ENCODE data around the gene TP53.
A peak's percentile ranks its signal among the peaks of the same experiment; 100 is the strongest.

Gene TP53

DNA sequence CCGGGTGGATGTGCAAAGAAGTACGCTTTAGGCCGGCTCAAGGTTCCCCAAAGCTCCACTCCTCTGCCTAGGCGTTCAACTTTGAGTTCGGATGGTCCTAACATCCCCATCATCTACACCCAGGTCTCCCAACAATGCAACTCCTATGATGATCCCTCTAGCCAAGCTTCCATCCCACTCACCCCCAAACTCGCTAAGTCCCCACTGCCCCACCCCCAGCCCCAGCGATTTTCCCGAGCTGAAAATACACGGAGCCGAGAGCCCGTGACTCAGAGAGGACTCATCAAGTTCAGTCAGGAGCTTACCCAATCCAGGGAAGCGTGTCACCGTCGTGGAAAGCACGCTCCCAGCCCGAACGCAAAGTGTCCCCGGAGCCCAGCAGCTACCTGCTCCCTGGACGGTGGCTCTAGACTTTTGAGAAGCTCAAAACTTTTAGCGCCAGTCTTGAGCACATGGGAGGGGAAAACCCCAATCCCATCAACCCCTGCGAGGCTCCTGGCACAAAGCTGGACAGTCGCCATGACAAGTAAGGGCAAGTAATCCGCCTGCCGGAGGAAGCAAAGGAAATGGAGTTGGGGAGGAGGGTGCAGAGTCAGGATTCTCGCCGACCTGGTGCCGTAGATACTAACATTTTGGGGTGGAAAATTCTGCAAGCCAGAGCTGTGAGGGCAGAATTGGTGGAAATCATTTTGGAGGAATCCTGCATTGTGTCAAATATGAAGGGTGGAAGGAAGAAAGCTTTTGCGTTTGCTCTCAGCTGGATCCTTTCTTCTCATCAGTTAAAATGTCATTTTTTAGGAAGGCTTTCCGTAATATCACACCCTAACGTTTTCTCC, at the start of gene TP53:
TSS of gene TP53 (minus strand) at position 419 of the 836 bp plus-strand sequence. CDS start 10,896 bp downstream, outside the sequence.
- Histone ChIP-seq H3K4me3 (ENCODE audit: low read depth, low read length) (peak within 1 kb of the TSS; percentile 97), H3K9ac (ENCODE audit: low read depth, low read length) (peak within 1 kb of the TSS; percentile 98), H3K36me3 (ENCODE audit: control insufficient read depth, insufficient read depth, low read length) (peaks cover 26% of the 10 kb centered on the region), H3K9me3 (ENCODE audit: control insufficient read depth, insufficient read depth, low read length) (no peaks in the 10 kb centered on the region), H3K27me3 (ENCODE audit: control insufficient read depth, insufficient read depth, low read length) (no peaks in the 10 kb centered on the region), H3K4me1 (ENCODE audit: control insufficient read depth, insufficient read depth, low read length) (peaks cover 14% of the 10 kb centered on the region), H3K27ac (ENCODE audit: low read depth, low read length) (peak within 1 kb of the TSS; percentile 99)

GRCh38 chr17:7732981-7733539, 45.8 kb upstream of the TP53 start:
- no peak overlapping the region for H3K4me3 ChIP-seq (ENCODE audit: low read depth, low read length)
- H3K36me3 ChIP-seq (ENCODE audit: control insufficient read depth, insufficient read depth, low read length): no peaks in the 10 kb centered on the region
- H3K4me1 ChIP-seq (ENCODE audit: control insufficient read depth, insufficient read depth, low read length): no peaks in the 10 kb centered on the region
- no peaks in the 10 kb centered on the region for H3K9me3 ChIP-seq (ENCODE audit: control insufficient read depth, insufficient read depth, low read length)
- no peak overlapping the region for H3K27ac ChIP-seq (ENCODE audit: low read depth, low read length)
- no peaks in the 10 kb centered on the region; the same call in 1 of the 2 replicates for H3K27me3 ChIP-seq (ENCODE audit: control insufficient read depth, insufficient read depth, low read length)
- H3K9ac ChIP-seq (ENCODE audit: low read depth, low read length): no peak overlapping the region

DNA sequence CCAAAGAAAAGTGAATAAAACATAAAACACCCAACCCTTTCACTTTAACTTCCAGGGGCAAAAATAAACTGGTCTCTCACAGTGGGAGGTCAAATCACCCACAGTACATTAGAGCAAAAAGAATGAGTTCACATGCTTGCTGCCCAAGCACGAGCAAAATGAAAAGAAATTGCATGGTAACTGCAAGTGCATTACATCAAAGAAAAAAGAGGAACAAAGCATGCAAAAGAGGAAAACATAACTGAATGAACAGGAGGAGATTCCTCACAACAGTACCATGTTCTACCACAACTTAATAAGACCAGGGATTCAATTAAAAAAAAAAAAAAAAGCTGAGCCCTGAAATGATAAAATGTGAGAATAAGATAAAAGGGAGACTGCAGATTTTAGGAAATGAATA, 42.5 kb upstream of the TP53 start:
- H3K9ac ChIP-seq (ENCODE audit: low read depth, low read length): no peak overlapping the region
- H3K36me3 ChIP-seq (ENCODE audit: control insufficient read depth, insufficient read depth, low read length): no peaks in the 10 kb centered on the region
- no peak overlapping the region for H3K4me3 ChIP-seq (ENCODE audit: low read depth, low read length)
- H3K4me1 ChIP-seq (ENCODE audit: control insufficient read depth, insufficient read depth, low read length): no peaks in the 10 kb centered on the region
- H3K27ac ChIP-seq (ENCODE audit: low read depth, low read length): no peak overlapping the region
- H3K27me3 ChIP-seq (ENCODE audit: control insufficient read depth, insufficient read depth, low read length): no peaks in the 10 kb centered on the region
- no peaks in the 10 kb centered on the region for H3K9me3 ChIP-seq (ENCODE audit: control insufficient read depth, insufficient read depth, low read length)

GRCh38 chr17:7727886-7728285, 40.6 kb upstream of the TP53 start:
- Histone ChIP-seq H3K9me3 (ENCODE audit: control insufficient read depth, insufficient read depth, low read length) (no peaks in the 10 kb centered on the region), H3K27ac (ENCODE audit: low read depth, low read length) (no peak overlapping the region), H3K4me3 (ENCODE audit: low read depth, low read length) (no peak overlapping the region), H3K27me3 (ENCODE audit: control insufficient read depth, insufficient read depth, low read length) (no peaks in the 10 kb centered on the region), H3K4me1 (ENCODE audit: control insufficient read depth, insufficient read depth, low read length) (no peaks in the 10 kb centered on the region), H3K36me3 (ENCODE audit: control insufficient read depth, insufficient read depth, low read length) (no peaks in the 10 kb centered on the region), H3K9ac (ENCODE audit: low read depth, low read length) (no peak overlapping the region)

DNA sequence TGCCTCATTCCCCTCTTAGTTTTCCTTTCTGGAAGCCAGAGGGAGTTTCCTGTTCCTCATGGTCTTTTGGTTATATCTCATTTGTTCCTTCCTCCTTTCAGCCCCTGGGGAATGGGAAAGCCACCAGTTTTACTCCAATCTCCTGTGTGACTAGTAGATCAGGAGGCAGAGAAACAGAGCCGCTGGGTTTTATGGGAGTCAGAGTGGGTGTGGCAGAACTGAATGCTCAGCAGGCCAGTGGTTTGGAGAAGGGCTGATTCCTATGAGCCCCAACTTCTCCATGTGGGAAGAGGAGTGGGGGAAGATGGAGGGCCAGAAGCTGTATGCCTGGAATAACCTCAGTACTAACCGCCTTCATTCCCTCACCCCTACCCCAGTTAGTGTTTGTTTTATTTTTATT, 34.3 kb upstream of the TP53 start:
- H3K4me1 ChIP-seq (ENCODE audit: control insufficient read depth, insufficient read depth, low read length): peaks cover 10% of the 10 kb centered on the region
- H3K4me3 ChIP-seq (ENCODE audit: low read depth, low read length): no peak overlapping the region
- H3K9me3 ChIP-seq (ENCODE audit: control insufficient read depth, insufficient read depth, low read length): no peaks in the 10 kb centered on the region
- peaks cover 17% of the 10 kb centered on the region for H3K27me3 ChIP-seq (ENCODE audit: control insufficient read depth, insufficient read depth, low read length)
- H3K27ac ChIP-seq (ENCODE audit: low read depth, low read length): no peak overlapping the region
- H3K9ac ChIP-seq (ENCODE audit: low read depth, low read length): no peak overlapping the region
- no peaks in the 10 kb centered on the region for H3K36me3 ChIP-seq (ENCODE audit: control insufficient read depth, insufficient read depth, low read length)

GRCh38 chr17:7720125-7720524, 32.8 kb upstream of the TP53 start:
- Histone ChIP-seq H3K36me3 (ENCODE audit: control insufficient read depth, insufficient read depth, low read length) (no peaks in the 10 kb centered on the region), H3K27me3 (ENCODE audit: control insufficient read depth, insufficient read depth, low read length) (peaks cover 17% of the 10 kb centered on the region), H3K9me3 (ENCODE audit: control insufficient read depth, insufficient read depth, low read length) (no peaks in the 10 kb centered on the region)

GRCh38 chr17:7719661-7720060, 32.4 kb upstream of the TP53 start:
- H3K9ac ChIP-seq (ENCODE audit: low read depth, low read length): no peak overlapping the region
- no peak overlapping the region for H3K27ac ChIP-seq (ENCODE audit: low read depth, low read length)
- peaks cover 19% of the 10 kb centered on the region for H3K4me1 ChIP-seq (ENCODE audit: control insufficient read depth, insufficient read depth, low read length)
- H3K4me3 ChIP-seq (ENCODE audit: low read depth, low read length): no peak overlapping the region
- H3K27me3 ChIP-seq (ENCODE audit: control insufficient read depth, insufficient read depth, low read length): peaks cover 17% of the 10 kb centered on the region
- no peaks in the 10 kb centered on the region for H3K9me3 ChIP-seq (ENCODE audit: control insufficient read depth, insufficient read depth, low read length)
- no peaks in the 10 kb centered on the region for H3K36me3 ChIP-seq (ENCODE audit: control insufficient read depth, insufficient read depth, low read length)

More at GRCh38 chr17:7720125-7720524, 32.8 kb upstream of the TP53 start:
- H3K27ac ChIP-seq (ENCODE audit: low read depth, low read length): no peak overlapping the region
- H3K4me1 ChIP-seq (ENCODE audit: control insufficient read depth, insufficient read depth, low read length): peaks cover 19% of the 10 kb centered on the region
- no peak overlapping the region for H3K4me3 ChIP-seq (ENCODE audit: low read depth, low read length)
- H3K9ac ChIP-seq (ENCODE audit: low read depth, low read length): no peak overlapping the region

GRCh38 chr17:7717756-7718350, 30.6 kb upstream of the TP53 start:
- Histone ChIP-seq H3K36me3 (ENCODE audit: control insufficient read depth, insufficient read depth, low read length) (no peaks in the 10 kb centered on the region), H3K9ac (ENCODE audit: low read depth, low read length) (no peak overlapping the region), H3K27ac (ENCODE audit: low read depth, low read length) (no peak overlapping the region), H3K4me3 (ENCODE audit: low read depth, low read length) (peak overlapping the region; percentile 90), H3K27me3 (ENCODE audit: control insufficient read depth, insufficient read depth, low read length) (peaks cover 17% of the 10 kb centered on the region), H3K9me3 (ENCODE audit: control insufficient read depth, insufficient read depth, low read length) (no peaks in the 10 kb centered on the region), H3K4me1 (ENCODE audit: control insufficient read depth, insufficient read depth, low read length) (peaks cover 20% of the 10 kb centered on the region)

GRCh38 chr17:7716901-7717755, 29.8 kb upstream of the TP53 start, which contains the start of gene DNAH2:
DNAH2 (plus strand) TSS chr17:7717744; CDS start chr17:7719735, 1,991 bp downstream.
- Histone ChIP-seq H3K36me3 (ENCODE audit: control insufficient read depth, insufficient read depth, low read length) (no peaks in the 10 kb centered on the region), H3K4me1 (ENCODE audit: control insufficient read depth, insufficient read depth, low read length) (peaks cover 23% of the 10 kb centered on the region), H3K9me3 (ENCODE audit: control insufficient read depth, insufficient read depth, low read length) (no peaks in the 10 kb centered on the region), H3K27me3 (ENCODE audit: control insufficient read depth, insufficient read depth, low read length) (peaks cover 17% of the 10 kb centered on the region), H3K27ac (ENCODE audit: low read depth, low read length) (peak within 1 kb of the TSS; percentile 89), H3K4me3 (ENCODE audit: low read depth, low read length) (peak within 1 kb of the TSS; percentile 90), H3K9ac (ENCODE audit: low read depth, low read length) (no peak within 1 kb of the TSS; the same call in 1 of the 2 replicates)

GRCh38 chr17:7715936-7716886, 28.9 kb upstream of the TP53 start:
- Histone ChIP-seq H3K4me1 (ENCODE audit: control insufficient read depth, insufficient read depth, low read length) (peaks cover 30% of the 10 kb centered on the region), H3K27ac (ENCODE audit: low read depth, low read length) (no peak overlapping the region), H3K36me3 (ENCODE audit: control insufficient read depth, insufficient read depth, low read length) (no peaks in the 10 kb centered on the region), H3K4me3 (ENCODE audit: low read depth, low read length) (peak overlapping the region; percentile 90), H3K9ac (ENCODE audit: low read depth, low read length) (no peak overlapping the region), H3K27me3 (ENCODE audit: control insufficient read depth, insufficient read depth, low read length) (peaks cover 17% of the 10 kb centered on the region), H3K9me3 (ENCODE audit: control insufficient read depth, insufficient read depth, low read length) (no peaks in the 10 kb centered on the region)
